Measurements from ENCODE around the gene ITIH4. TPM values are rescaled to one million over a fixed set of nuclear protein-coding genes. Genes with fewer than 3 reads are reported as not detected.

ITIH4 gene
- total and polyA plus RNA-seq, 2 of the 13 experiments (the other 11 are each of a cell fraction or from before 2014, with no cell fraction given) = 2.7 to 5.3 TPM

DNA sequence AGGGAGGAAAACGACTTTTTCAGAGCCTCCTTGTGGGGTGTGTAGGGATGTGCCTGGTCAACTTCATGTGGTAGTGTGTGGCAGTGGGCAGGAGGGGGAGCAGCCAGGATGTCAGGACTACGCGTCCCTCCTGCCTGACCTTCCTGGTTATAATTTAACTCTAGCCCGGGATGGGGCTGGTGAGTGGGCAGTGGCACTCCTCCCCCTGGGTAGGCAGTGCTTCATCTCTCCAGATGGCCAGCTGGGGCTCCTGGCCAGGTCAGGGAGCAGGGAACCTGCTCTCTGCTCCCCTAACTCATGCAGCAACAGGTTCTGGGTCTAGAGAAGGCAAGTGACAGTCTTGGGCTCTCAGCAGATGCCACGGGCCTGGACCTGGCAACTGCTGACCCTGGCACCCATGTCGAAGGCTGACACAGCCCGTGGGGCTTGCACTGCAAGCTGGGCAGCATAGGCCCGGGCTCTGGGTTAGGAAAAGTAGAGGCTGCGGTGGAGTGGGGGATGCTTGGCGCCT is 2.6 kb downstream of the ITIH4 start (continued):
- TF ChIP-seq ZNF318 (CRISPR knock-in tag; IDR thresholded peaks at IDR 0.05) (no peak), MXI1 (IDR thresholded peaks at IDR 0.05; ENCODE audit: borderline replicate concordance, low read depth, low read length) (peak; percentile 23; the same call in 1 of the 3 replicates), GATAD1 (CRISPR knock-in tag; IDR thresholded peaks at IDR 0.05) (no peak), POLR2AphosphoS5 (IDR thresholded peaks at IDR 0.05; ENCODE audit: low read depth, low read length) (no peak), FOXJ3 (CRISPR knock-in tag; IDR thresholded peaks at IDR 0.05; ENCODE audit: borderline replicate concordance) (no peak), HHEX (CRISPR knock-in tag; IDR thresholded peaks at IDR 0.05) (no peak), SKI (IDR thresholded peaks at IDR 0.05; ENCODE audit: partially characterized antibody) (no peak), TOPORS (CRISPR knock-in tag; IDR thresholded peaks at IDR 0.05) (no peak), SETDB1 (CRISPR knock-in tag; IDR thresholded peaks at IDR 0.05; ENCODE audit: borderline replicate concordance) (no peak), HIC2 (CRISPR knock-in tag; IDR thresholded peaks at IDR 0.05; ENCODE audit: low read depth) (peak; percentile 83), HOXA5 (CRISPR knock-in tag; IDR thresholded peaks at IDR 0.05) (no peak), FOXO1 (CRISPR knock-in tag; IDR thresholded peaks at IDR 0.05) (no peak), ZNF775 (CRISPR knock-in tag; IDR thresholded peaks at IDR 0.05; ENCODE audit: borderline replicate concordance) (no peak), TRAFD1 (CRISPR knock-in tag; IDR thresholded peaks at IDR 0.05; ENCODE audit: borderline replicate concordance) (no peak), PLRG1 (conservative IDR thresholded peaks at IDR 0.05) (no peak), TEAD3 (CRISPR knock-in tag; optimal IDR thresholded peaks at IDR 0.05; ENCODE audit: borderline replicate concordance) (peak; percentile 61)
- TF ChIP-seq, protein P1, sequence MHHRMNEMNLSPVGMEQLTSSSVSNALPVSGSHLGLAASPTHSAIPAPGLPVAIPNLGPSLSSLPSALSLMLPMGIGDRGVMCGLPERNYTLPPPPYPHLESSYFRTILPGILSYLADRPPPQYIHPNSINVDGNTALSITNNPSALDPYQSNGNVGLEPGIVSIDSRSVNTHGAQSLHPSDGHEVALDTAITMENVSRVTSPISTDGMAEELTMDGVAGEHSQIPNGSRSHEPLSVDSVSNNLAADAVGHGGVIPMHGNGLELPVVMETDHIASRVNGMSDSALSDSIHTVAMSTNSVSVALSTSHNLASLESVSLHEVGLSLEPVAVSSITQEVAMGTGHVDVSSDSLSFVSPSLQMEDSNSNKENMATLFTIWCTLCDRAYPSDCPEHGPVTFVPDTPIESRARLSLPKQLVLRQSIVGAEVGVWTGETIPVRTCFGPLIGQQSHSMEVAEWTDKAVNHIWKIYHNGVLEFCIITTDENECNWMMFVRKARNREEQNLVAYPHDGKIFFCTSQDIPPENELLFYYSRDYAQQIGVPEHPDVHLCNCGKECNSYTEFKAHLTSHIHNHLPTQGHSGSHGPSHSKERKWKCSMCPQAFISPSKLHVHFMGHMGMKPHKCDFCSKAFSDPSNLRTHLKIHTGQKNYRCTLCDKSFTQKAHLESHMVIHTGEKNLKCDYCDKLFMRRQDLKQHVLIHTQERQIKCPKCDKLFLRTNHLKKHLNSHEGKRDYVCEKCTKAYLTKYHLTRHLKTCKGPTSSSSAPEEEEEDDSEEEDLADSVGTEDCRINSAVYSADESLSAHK (CRISPR knock-in tag; IDR thresholded peaks at IDR 0.05; ENCODE audit: borderline replicate concordance) = no peak

All from HepG2 (cell line).